DOHH2 (cell line): Measurements from ENCODE around the gene TUBG2.

Source experiments
- H3F3A ChIP-seq: fragments of 200-600 bp; sonication (generic), shearing (Covaris generic); 2 replicates; pipeline ENCODE4 v1.6.0; 2016; ENCODE audit warnings: antibody characterized with exemption, mild to moderate bottlenecking; ENCODE audit not compliant: control insufficient read depth, insufficient read depth
- H3K27ac ChIP-seq: fragments of 200-600 bp; sonication (generic); 2 replicates; pipeline ENCODE4 v1.5.1; 2014; ENCODE audit warnings: low read depth, mild to moderate bottlenecking, low read length, moderate library complexity
- H3K27me3 ChIP-seq: fragments of 200-600 bp; sonication (generic); 2 replicates; pipeline ENCODE4 v1.6.1; 2014; ENCODE audit warnings: mild to moderate bottlenecking, low read length, mixed read lengths; ENCODE audit not compliant: control insufficient read depth
- H3K36me3 ChIP-seq: fragments of 200-600 bp; sonication (generic); 2 replicates; pipeline ENCODE4 v1.6.1; 2014; ENCODE audit warnings: mild to moderate bottlenecking, low read length, moderate library complexity, mixed read lengths; ENCODE audit not compliant: control insufficient read depth
- H3K4me1 ChIP-seq: fragments of 200-600 bp; sonication (generic); 2 replicates; pipeline ENCODE4 v1.6.1; 2014; ENCODE audit warnings: mild to moderate bottlenecking, low read length, mixed read lengths; ENCODE audit not compliant: control insufficient read depth
- H3K4me2 ChIP-seq: fragments of 200-600 bp; sonication (generic); 2 replicates; pipeline ENCODE4 v1.6.0; 2014; ENCODE audit warnings: mild to moderate bottlenecking, low read length, moderate library complexity
- H3K4me3 ChIP-seq: fragments of 200-600 bp; sonication (generic); 2 replicates; pipeline ENCODE4 v1.5.1; 2014; ENCODE audit warnings: mild to moderate bottlenecking, low read length, mixed read lengths
- H3K79me2 ChIP-seq: fragments of 200-600 bp; sonication (generic); 2 replicates; pipeline ENCODE4 v1.6.1; 2014; ENCODE audit warnings: mild to moderate bottlenecking, low read length, mixed read lengths; ENCODE audit not compliant: control insufficient read depth
- H3K9me2 ChIP-seq: fragments of 200-600 bp; sonication (generic); replicated peaks from 2 replicates; pipeline ENCODE4 v1.6.1; 2014; ENCODE audit warnings: mild to moderate bottlenecking, low read length, mixed read lengths; ENCODE audit not compliant: control insufficient read depth
- H3K9me3 ChIP-seq: fragments of 200-600 bp; sonication (generic); 2 replicates; pipeline ENCODE4 v1.6.1; 2014; ENCODE audit warnings: antibody characterized with exemption, low read length, mixed read lengths; ENCODE audit not compliant: control insufficient read depth, insufficient read depth
- H4K20me1 ChIP-seq: fragments of 200-600 bp; sonication (generic); 2 replicates; pipeline ENCODE4 v1.6.0; 2014; ENCODE audit warnings: low read depth, mild to moderate bottlenecking, antibody characterized with exemption, low read length, moderate library complexity; ENCODE audit not compliant: control insufficient read depth, insufficient read depth
- EZH2phosphoT487 ChIP-seq: fragments of 200-600 bp; sonication (generic); IDR thresholded peaks from 2 replicates; pipeline ENCODE4 v1.6.1; 2017; ENCODE audit warnings: borderline replicate concordance, mild to moderate bottlenecking, antibody characterized with exemption, low read length, moderate library complexity, mixed read lengths
- TF ChIP-seq, protein P1 (sequence below): fragments of 200-600 bp; sonication (generic); IDR thresholded peaks from one replicate; pipeline ENCODE4 v1.5.1; 2014; ENCODE audit warnings: antibody characterized with exemption, mild to moderate bottlenecking, low read depth, low read length; ENCODE audit not compliant: poor library complexity, severe bottlenecking

TUBG2 gene

DNA sequence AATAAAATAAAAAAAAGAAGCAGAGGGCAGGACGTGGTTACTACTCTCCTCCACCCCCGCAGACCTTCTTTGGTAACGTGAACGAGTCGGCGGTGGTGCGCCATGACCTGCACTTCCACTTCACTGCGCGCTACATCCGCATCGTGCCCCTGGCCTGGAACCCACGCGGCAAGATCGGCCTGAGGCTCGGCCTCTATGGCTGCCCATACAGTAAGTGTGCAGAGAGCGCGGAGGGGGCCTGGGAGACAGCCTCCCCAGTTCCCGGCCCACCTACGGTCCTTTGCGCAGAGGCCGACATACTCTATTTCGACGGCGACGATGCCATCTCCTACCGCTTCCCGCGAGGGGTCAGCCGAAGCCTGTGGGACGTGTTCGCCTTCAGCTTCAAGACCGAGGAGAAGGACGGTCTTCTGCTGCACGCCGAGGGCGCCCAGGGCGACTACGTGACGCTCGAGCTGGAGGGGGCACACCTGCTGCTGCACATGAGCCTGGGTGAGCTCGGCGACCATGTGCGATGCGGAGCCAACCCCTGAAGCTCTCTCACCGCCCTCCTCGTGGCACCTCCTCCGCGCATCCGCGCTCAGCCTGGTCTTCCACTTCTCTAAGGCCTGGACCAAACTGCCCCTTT is 26.0 kb downstream of the TUBG2 start:
- TF ChIP-seq, protein P1, sequence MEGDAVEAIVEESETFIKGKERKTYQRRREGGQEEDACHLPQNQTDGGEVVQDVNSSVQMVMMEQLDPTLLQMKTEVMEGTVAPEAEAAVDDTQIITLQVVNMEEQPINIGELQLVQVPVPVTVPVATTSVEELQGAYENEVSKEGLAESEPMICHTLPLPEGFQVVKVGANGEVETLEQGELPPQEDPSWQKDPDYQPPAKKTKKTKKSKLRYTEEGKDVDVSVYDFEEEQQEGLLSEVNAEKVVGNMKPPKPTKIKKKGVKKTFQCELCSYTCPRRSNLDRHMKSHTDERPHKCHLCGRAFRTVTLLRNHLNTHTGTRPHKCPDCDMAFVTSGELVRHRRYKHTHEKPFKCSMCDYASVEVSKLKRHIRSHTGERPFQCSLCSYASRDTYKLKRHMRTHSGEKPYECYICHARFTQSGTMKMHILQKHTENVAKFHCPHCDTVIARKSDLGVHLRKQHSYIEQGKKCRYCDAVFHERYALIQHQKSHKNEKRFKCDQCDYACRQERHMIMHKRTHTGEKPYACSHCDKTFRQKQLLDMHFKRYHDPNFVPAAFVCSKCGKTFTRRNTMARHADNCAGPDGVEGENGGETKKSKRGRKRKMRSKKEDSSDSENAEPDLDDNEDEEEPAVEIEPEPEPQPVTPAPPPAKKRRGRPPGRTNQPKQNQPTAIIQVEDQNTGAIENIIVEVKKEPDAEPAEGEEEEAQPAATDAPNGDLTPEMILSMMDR, result no peak
- no peak for TF ChIP-seq EZH2phosphoT487
- no peak overlapping the region for H3K4me3 ChIP-seq
- H3K4me1 ChIP-seq, result peaks cover 23% of the 10 kb centered on the region
- peaks cover 4% of the 10 kb centered on the region; the same call in 1 of the 2 replicates for H3F3A ChIP-seq
- H3K27ac ChIP-seq, result no peak overlapping the region
- no peaks in the 10 kb centered on the region for H3K79me2 ChIP-seq
- H3K9me3 ChIP-seq, result no peaks in the 10 kb centered on the region
- H3K9me2 ChIP-seq, result no peaks in the 10 kb centered on the region
- H3K36me3 ChIP-seq, result no peaks in the 10 kb centered on the region
- peaks cover 23% of the 10 kb centered on the region for H3K27me3 ChIP-seq
- H4K20me1 ChIP-seq, result no peaks in the 10 kb centered on the region
- no peak overlapping the region for H3K4me2 ChIP-seq

DNA sequence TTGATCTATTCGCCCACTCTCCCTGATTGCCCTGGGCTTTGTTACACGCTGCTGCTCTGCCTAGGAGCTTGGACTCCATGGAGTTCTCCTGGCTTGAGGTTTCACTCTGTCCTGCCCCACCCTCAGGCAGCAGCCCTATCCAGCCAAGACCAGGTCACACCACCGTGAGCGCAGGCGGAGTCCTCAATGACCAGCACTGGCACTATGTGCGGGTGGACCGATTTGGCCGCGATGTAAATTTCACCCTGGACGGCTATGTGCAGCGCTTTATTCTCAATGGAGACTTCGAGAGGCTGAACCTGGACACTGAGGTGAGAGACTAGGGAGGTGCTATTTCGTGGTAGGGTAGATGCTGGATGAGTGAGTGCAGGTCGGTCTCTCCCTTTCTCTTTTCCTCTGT is 26.7 kb downstream of the TUBG2 start:
- no peak for TF ChIP-seq EZH2phosphoT487
- TF ChIP-seq, protein P1, result no peak
- H3K4me3 ChIP-seq, result no peak overlapping the region
- H3K4me2 ChIP-seq, result no peak overlapping the region
- H3F3A ChIP-seq, result peaks cover 4% of the 10 kb centered on the region; the same call in 1 of the 2 replicates
- H3K9me2 ChIP-seq, result no peaks in the 10 kb centered on the region
- H3K79me2 ChIP-seq, result no peaks in the 10 kb centered on the region
- H4K20me1 ChIP-seq, result no peaks in the 10 kb centered on the region
- no peak overlapping the region for H3K27ac ChIP-seq
- H3K4me1 ChIP-seq, result peaks cover 17% of the 10 kb centered on the region
- H3K36me3 ChIP-seq, result no peaks in the 10 kb centered on the region
- peaks cover 23% of the 10 kb centered on the region for H3K27me3 ChIP-seq
- no peaks in the 10 kb centered on the region for H3K9me3 ChIP-seq

DNA sequence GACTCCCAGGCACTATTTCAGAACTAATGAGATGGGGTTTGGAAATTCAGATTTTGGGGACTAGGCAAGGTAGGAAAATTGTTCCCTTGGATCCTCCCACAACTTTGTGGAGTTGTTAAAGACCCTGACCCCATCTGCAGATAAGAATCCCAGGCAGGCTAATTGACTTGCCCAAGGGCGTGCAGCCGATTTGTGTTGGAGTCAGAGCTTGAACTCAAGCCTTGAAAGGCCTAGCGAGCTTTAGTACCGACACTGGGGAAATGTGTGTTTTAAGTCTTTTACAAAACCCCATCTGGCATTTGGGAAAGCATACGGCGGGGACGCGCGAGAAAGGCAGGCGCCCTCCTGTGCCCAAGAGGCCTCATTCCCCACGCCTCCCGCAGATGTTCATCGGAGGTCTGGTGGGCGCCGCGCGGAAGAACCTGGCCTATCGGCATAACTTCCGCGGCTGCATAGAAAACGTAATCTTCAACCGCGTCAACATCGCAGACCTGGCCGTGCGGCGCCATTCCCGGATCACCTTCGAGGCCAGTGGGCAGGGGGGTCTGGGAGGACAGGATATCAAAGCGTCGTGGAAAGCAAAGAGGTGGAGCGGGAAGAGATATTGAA is 27.5 kb downstream of the TUBG2 start:
- H3K27me3 ChIP-seq, result peaks cover 19% of the 10 kb centered on the region
- peaks cover 12% of the 10 kb centered on the region for H3K4me1 ChIP-seq
- H3K9me2 ChIP-seq, result no peaks in the 10 kb centered on the region
- H3K27ac ChIP-seq, result no peak overlapping the region
- peaks cover 4% of the 10 kb centered on the region; the same call in 1 of the 2 replicates for H3F3A ChIP-seq
- no peak overlapping the region for H3K4me2 ChIP-seq
- H3K9me3 ChIP-seq, result no peaks in the 10 kb centered on the region
- H4K20me1 ChIP-seq, result no peaks in the 10 kb centered on the region
- no peak overlapping the region for H3K4me3 ChIP-seq
- H3K36me3 ChIP-seq, result no peaks in the 10 kb centered on the region
- TF ChIP-seq, protein P1, result no peak
- no peaks in the 10 kb centered on the region for H3K79me2 ChIP-seq
